Mesendoderm (in vitro differentiated cells): ENCODE results near the gene TBCE.

Experiments used
- DNase-seq: peaks from one replicate; pipeline ENCODE4 v3.0.0; 2013
- H2AK5ac ChIP-seq: 2 replicates; pipeline ENCODE4 v1.6.1; 2013; ENCODE audit warnings: low read length, inconsistent platforms
- H2BK120ac ChIP-seq: 2 replicates; pipeline ENCODE4 v1.6.1; 2013; ENCODE audit warnings: low read depth, mild to moderate bottlenecking, low read length, moderate library complexity, mixed read lengths
- H2BK15ac ChIP-seq: replicated peaks from 2 replicates; pipeline ENCODE4 v1.6.1; 2013; ENCODE audit warnings: low read depth, mild to moderate bottlenecking, moderate library complexity
- H2BK5ac ChIP-seq: 2 replicates; pipeline ENCODE4 v1.6.1; 2013; ENCODE audit warnings: low read length, inconsistent platforms
- H3K18ac ChIP-seq: 2 replicates; pipeline ENCODE4 v1.6.1; 2013; ENCODE audit warnings: mild to moderate bottlenecking, low read length, mixed read lengths
- H3K23ac ChIP-seq: one replicate; pipeline ENCODE4 v1.6.1; 2013; ENCODE audit warnings: low read length
- H3K27ac ChIP-seq: 2 replicates; pipeline ENCODE4 v1.5.1; 2013; ENCODE audit warnings: low read depth, mild to moderate bottlenecking, inconsistent platforms, low read length, moderate library complexity
- H3K27me3 ChIP-seq: 2 replicates; pipeline ENCODE4 v1.6.1; 2013; ENCODE audit warnings: low read length, control low read depth, mild to moderate bottlenecking, inconsistent platforms; ENCODE audit not compliant: insufficient read depth, poor library complexity
- H3K36me3 ChIP-seq: 2 replicates; pipeline ENCODE4 v1.6.1; 2013; ENCODE audit warnings: low read length, inconsistent platforms; ENCODE audit not compliant: control insufficient read depth, insufficient read depth
- H3K4ac ChIP-seq: one replicate; pipeline ENCODE4 v1.6.1; 2013; ENCODE audit warnings: low read depth, mild to moderate bottlenecking, low read length, moderate library complexity
- H3K4me1 ChIP-seq: 2 replicates; pipeline ENCODE4 v1.6.1; 2013; ENCODE audit warnings: low read depth, low read length, inconsistent platforms; ENCODE audit not compliant: control insufficient read depth
- H3K4me2 ChIP-seq: 2 replicates; pipeline ENCODE4 v1.6.1; 2013; ENCODE audit warnings: low read length
- H3K4me3 ChIP-seq: 2 replicates; pipeline ENCODE4 v1.5.1; 2013; ENCODE audit warnings: mild to moderate bottlenecking, low read length
- H3K56ac ChIP-seq: one replicate; pipeline ENCODE4 v1.6.1; 2013; ENCODE audit warnings: low read length
- H3K79me1 ChIP-seq: 2 replicates; pipeline ENCODE4 v1.6.1; 2013; ENCODE audit warnings: low read length, inconsistent platforms
- H3K79me2 ChIP-seq: 2 replicates; pipeline ENCODE4 v1.6.1; 2013; ENCODE audit warnings: mild to moderate bottlenecking, low read length; ENCODE audit not compliant: control insufficient read depth, insufficient read depth
- H3K9ac ChIP-seq: 2 replicates; pipeline ENCODE4 v1.6.1; 2013; ENCODE audit warnings: low read length, inconsistent platforms
- H4K5ac ChIP-seq: one replicate; pipeline ENCODE4 v1.6.1; 2013; ENCODE audit warnings: low read length
- H4K8ac ChIP-seq: one replicate; pipeline ENCODE4 v1.6.1; 2013; ENCODE audit warnings: low read depth, mild to moderate bottlenecking, control low read depth, low read length, moderate library complexity
- WGBS: extraction: QIAGEN DNeasy Blood & Tissue Kit; methylation state at CpG from one replicate; pipeline ENCODE4 v1.1.7; 2013; ENCODE audit warnings: low lambda C conversion rate, missing lambda C conversion rate; ENCODE audit not compliant: insufficient coverage; ENCODE audit errors: extremely low coverage; 5-methylcytosine and 5-hydroxymethylcytosine counted together

Gene TBCE

GRCh38 chr1:235329139-235329902 is 37.9 kb upstream of the TBCE start:
- Histone ChIP-seq H2BK120ac (no peak overlapping the region), H3K18ac (peak overlapping the region; percentile 75), H3K79me1 (peaks cover 3% of the 10 kb centered on the region), H3K36me3 (no peaks in the 10 kb centered on the region), H3K79me2 (peaks cover 51% of the 10 kb centered on the region), H3K27me3 (no peaks in the 10 kb centered on the region), H2BK15ac (no peak overlapping the region), H3K9ac (peak overlapping the region; percentile 70), H3K4ac (peak overlapping the region; percentile 97), H3K56ac (peak overlapping the region; percentile 92), H4K8ac (peak overlapping the region; percentile 65), H2BK5ac (peak overlapping the region; percentile 0), H3K23ac (peak overlapping the region; percentile 34), H3K27ac (peak overlapping the region; percentile 92), H3K4me3 (peak overlapping the region; percentile 62), H2AK5ac (no peak overlapping the region), H3K4me2 (peak overlapping the region; percentile 26), H4K5ac (peak overlapping the region; percentile 35), H3K4me1 (no peaks in the 10 kb centered on the region)
- peak; percentile 50 for DNase-seq
- no CpG with 5 or more reads among the region's 24 CpGs for WGBS

GRCh38 chr1:235330918-235331285 is 36.3 kb upstream of the TBCE start:
- no peaks in the 10 kb centered on the region for H3K36me3 ChIP-seq
- H3K4ac ChIP-seq = no peak overlapping the region
- no peak overlapping the region for H4K8ac ChIP-seq
- no peak overlapping the region for H3K18ac ChIP-seq
- H2AK5ac ChIP-seq = no peak overlapping the region
- H3K56ac ChIP-seq = no peak overlapping the region
- no peak overlapping the region for H2BK5ac ChIP-seq
- no peak overlapping the region for H3K4me2 ChIP-seq
- H2BK15ac ChIP-seq = no peak overlapping the region
- WGBS = no CpG with 5 or more reads among the region's 5 CpGs
- no peaks in the 10 kb centered on the region for H3K4me1 ChIP-seq
- no peak overlapping the region for H3K27ac ChIP-seq
- no peak overlapping the region for H3K4me3 ChIP-seq
- peaks cover 41% of the 10 kb centered on the region for H3K79me2 ChIP-seq
- peaks cover 3% of the 10 kb centered on the region for H3K79me1 ChIP-seq
- no peak overlapping the region for H3K23ac ChIP-seq
- no peak overlapping the region for H4K5ac ChIP-seq
- no peak for DNase-seq
- H3K27me3 ChIP-seq = no peaks in the 10 kb centered on the region
- H2BK120ac ChIP-seq = no peak overlapping the region
- H3K9ac ChIP-seq = no peak overlapping the region

GRCh38 chr1:235331401-235331800 is 35.8 kb upstream of the TBCE start:
- Histone ChIP-seq H2BK5ac (no peak overlapping the region), H3K9ac (no peak overlapping the region), H3K27me3 (no peaks in the 10 kb centered on the region), H3K18ac (no peak overlapping the region), H3K79me1 (peaks cover 3% of the 10 kb centered on the region), H3K79me2 (peaks cover 37% of the 10 kb centered on the region), H3K4me3 (no peak overlapping the region), H2BK15ac (no peak overlapping the region), H2BK120ac (no peak overlapping the region), H3K56ac (no peak overlapping the region), H4K8ac (no peak overlapping the region), H3K4me2 (no peak overlapping the region), H3K27ac (no peak overlapping the region), H3K36me3 (no peaks in the 10 kb centered on the region), H3K4ac (no peak overlapping the region), H3K4me1 (no peaks in the 10 kb centered on the region), H3K23ac (no peak overlapping the region), H4K5ac (no peak overlapping the region), H2AK5ac (no peak overlapping the region)
- no CpG with 5 or more reads among the region's 3 CpGs for WGBS
- no peak for DNase-seq

- no peak overlapping the region for H3K4ac ChIP-seq
- H4K8ac ChIP-seq = no peak overlapping the region
- H3K79me1 ChIP-seq = no peaks in the 10 kb centered on the region
- H3K4me3 ChIP-seq = no peak overlapping the region
- no peak overlapping the region for H3K18ac ChIP-seq
- no peak overlapping the region for H3K4me2 ChIP-seq
- no peak for DNase-seq
- no peak overlapping the region for H2BK120ac ChIP-seq
- WGBS = no CpG with 5 or more reads among the region's 4 CpGs
- H2AK5ac ChIP-seq = no peak overlapping the region
- no peaks in the 10 kb centered on the region for H3K27me3 ChIP-seq
- H2BK5ac ChIP-seq = no peak overlapping the region
- no peaks in the 10 kb centered on the region for H3K4me1 ChIP-seq
- H3K79me2 ChIP-seq = peaks cover 2% of the 10 kb centered on the region
- no peak overlapping the region for H3K27ac ChIP-seq
- H2BK15ac ChIP-seq = no peak overlapping the region
- H3K36me3 ChIP-seq = no peaks in the 10 kb centered on the region
- H3K56ac ChIP-seq = no peak overlapping the region
- no peak overlapping the region for H3K23ac ChIP-seq
- H3K9ac ChIP-seq = no peak overlapping the region
- no peak overlapping the region for H4K5ac ChIP-seq
These were observed 30.3 kb upstream of the TBCE start for GRCh38 chr1:235336903-235337302.

- Histone ChIP-seq H4K8ac (no peak overlapping the region), H3K36me3 (no peaks in the 10 kb centered on the region), H3K4me2 (no peak overlapping the region), H3K79me2 (no peaks in the 10 kb centered on the region), H2BK5ac (no peak overlapping the region), H3K4ac (no peak overlapping the region), H3K79me1 (no peaks in the 10 kb centered on the region), H2BK15ac (no peak overlapping the region), H3K56ac (no peak overlapping the region), H3K23ac (no peak overlapping the region), H3K18ac (no peak overlapping the region), H4K5ac (no peak overlapping the region), H3K4me3 (no peak overlapping the region), H3K27me3 (no peaks in the 10 kb centered on the region), H2BK120ac (no peak overlapping the region), H3K27ac (no peak overlapping the region), H3K4me1 (no peaks in the 10 kb centered on the region), H3K9ac (no peak overlapping the region), H2AK5ac (no peak overlapping the region)
- no CpG with 5 or more reads among the region's 8 CpGs for WGBS
- no peak for DNase-seq
These were observed 27.5 kb upstream of the TBCE start for GRCh38 chr1:235339746-235340145.

GRCh38 chr1:235341334-235341733 is 25.9 kb upstream of the TBCE start:
- H4K5ac ChIP-seq = no peak overlapping the region
- DNase-seq = no peak
- H3K4me2 ChIP-seq = no peak overlapping the region
- H2AK5ac ChIP-seq = no peak overlapping the region
- no CpG with 5 or more reads among the region's 1 CpG for WGBS
- H3K23ac ChIP-seq = no peak overlapping the region
- no peak overlapping the region for H3K27ac ChIP-seq
- no peak overlapping the region for H3K4ac ChIP-seq
- no peak overlapping the region for H3K9ac ChIP-seq
- H3K56ac ChIP-seq = no peak overlapping the region
- no peaks in the 10 kb centered on the region for H3K79me2 ChIP-seq
- no peaks in the 10 kb centered on the region for H3K36me3 ChIP-seq
- H3K18ac ChIP-seq = no peak overlapping the region
- H3K4me3 ChIP-seq = no peak overlapping the region
- H3K27me3 ChIP-seq = no peaks in the 10 kb centered on the region
- no peak overlapping the region for H2BK5ac ChIP-seq
- H3K79me1 ChIP-seq = no peaks in the 10 kb centered on the region
- H2BK120ac ChIP-seq = no peak overlapping the region
- no peak overlapping the region for H2BK15ac ChIP-seq
- H4K8ac ChIP-seq = no peak overlapping the region
- no peaks in the 10 kb centered on the region for H3K4me1 ChIP-seq
